Activated T-cell treated with anti-CD3 and anti-CD28 coated beads, Interleukin-2, amount 50 U/mL, for 48 hours (primary cell): ENCODE data around the gene CREG2.
"Not testable (repeated sequence)": the region's sequence is repeated elsewhere in the genome, so short reads cannot be mapped to it uniquely, and the experiment has no call there.

Source experiments
- DNase-seq, 2 experiments: peaks; one replicate each; pipeline ENCODE4 v3.0.0-alpha.2; 2020

CREG2 gene

GRCh38 chr2:101369100-101369499, 18.2 kb downstream of the CREG2 start:
- DNase-seq = no peak

GRCh38 chr2:101368376-101368775, 18.9 kb downstream of the CREG2 start:
- DNase-seq = no peak

- DNase-seq = no peak
Observed at GRCh38 chr2:101367508-101367907, 19.8 kb downstream of the CREG2 start.

- DNase-seq = no peak
Observed at GRCh38 chr2:101364878-101365277, 22.4 kb downstream of the CREG2 start.

- DNase-seq = no peak
Observed at GRCh38 chr2:101362777-101363176, 24.5 kb downstream of the CREG2 start.

- no peak for DNase-seq
Observed at GRCh38 chr2:101362316-101362715, 25.0 kb downstream of the CREG2 start.

- peak in 1 of 2 experiments; percentile 27 for DNase-seq
Observed at GRCh38 chr2:101361522-101361921, 25.8 kb downstream of the CREG2 start.

- no peak for DNase-seq
Observed at GRCh38 chr2:101361121-101361520, 26.2 kb downstream of the CREG2 start.

- DNase-seq = no peak
Observed at GRCh38 chr2:101360232-101360631, 27.1 kb downstream of the CREG2 start.

- no peak for DNase-seq
Observed at GRCh38 chr2:101359410-101359954, 27.8 kb downstream of the CREG2 start.

GRCh38 chr2:101357376-101357775, 29.9 kb downstream of the CREG2 start:
- DNase-seq = no peak

GRCh38 chr2:101356521-101356920, 30.8 kb downstream of the CREG2 start:
- DNase-seq = no peak

- DNase-seq = no peak
Observed at GRCh38 chr2:101356055-101356454, 31.2 kb downstream of the CREG2 start.

GRCh38 chr2:101355401-101356054, 31.8 kb downstream of the CREG2 start:
- no peak for DNase-seq

- DNase-seq = no peak
Observed at GRCh38 chr2:101354420-101355311, 32.6 kb downstream of the CREG2 start.

- not testable (repeated sequence) for DNase-seq
Observed at GRCh38 chr2:101352631-101353030, 34.7 kb downstream of the CREG2 start.

- DNase-seq = no peak
Observed at GRCh38 chr2:101351207-101351606, 36.1 kb downstream of the CREG2 start.

GRCh38 chr2:101349893-101350662, 37.2 kb downstream of the CREG2 start:
- no peak for DNase-seq

- DNase-seq = no peak
Observed at GRCh38 chr2:101348883-101349282, 38.4 kb downstream of the CREG2 start.

- no peak for DNase-seq
Observed at GRCh38 chr2:101346909-101347308, 40.4 kb downstream of the CREG2 start.

GRCh38 chr2:101344137-101344536, 43.2 kb downstream of the CREG2 start:
- DNase-seq = no peak

- no peak for DNase-seq
Observed at GRCh38 chr2:101342625-101343008, 44.7 kb downstream of the CREG2 start.
